C4-2B (cell line): Measurements from ENCODE around the gene ZMAT5.

ENCODE experiments used
- H3K27ac ChIP-seq: fragments of 450-650 bp; 2 replicates; pipeline ENCODE4 v1.5.1; 2017
- ZFX ChIP-seq: fragments of 450-650 bp; IDR thresholded peaks from 2 replicates; pipeline ENCODE4 v1.6.1; 2017
- TF ChIP-seq, protein P1 (sequence below): fragments of 450-650 bp; conservative IDR thresholded peaks from 2 replicates; pipeline ENCODE4 v1.5.1; 2017; ENCODE audit warnings: mild to moderate bottlenecking

The ZMAT5 gene

DNA sequence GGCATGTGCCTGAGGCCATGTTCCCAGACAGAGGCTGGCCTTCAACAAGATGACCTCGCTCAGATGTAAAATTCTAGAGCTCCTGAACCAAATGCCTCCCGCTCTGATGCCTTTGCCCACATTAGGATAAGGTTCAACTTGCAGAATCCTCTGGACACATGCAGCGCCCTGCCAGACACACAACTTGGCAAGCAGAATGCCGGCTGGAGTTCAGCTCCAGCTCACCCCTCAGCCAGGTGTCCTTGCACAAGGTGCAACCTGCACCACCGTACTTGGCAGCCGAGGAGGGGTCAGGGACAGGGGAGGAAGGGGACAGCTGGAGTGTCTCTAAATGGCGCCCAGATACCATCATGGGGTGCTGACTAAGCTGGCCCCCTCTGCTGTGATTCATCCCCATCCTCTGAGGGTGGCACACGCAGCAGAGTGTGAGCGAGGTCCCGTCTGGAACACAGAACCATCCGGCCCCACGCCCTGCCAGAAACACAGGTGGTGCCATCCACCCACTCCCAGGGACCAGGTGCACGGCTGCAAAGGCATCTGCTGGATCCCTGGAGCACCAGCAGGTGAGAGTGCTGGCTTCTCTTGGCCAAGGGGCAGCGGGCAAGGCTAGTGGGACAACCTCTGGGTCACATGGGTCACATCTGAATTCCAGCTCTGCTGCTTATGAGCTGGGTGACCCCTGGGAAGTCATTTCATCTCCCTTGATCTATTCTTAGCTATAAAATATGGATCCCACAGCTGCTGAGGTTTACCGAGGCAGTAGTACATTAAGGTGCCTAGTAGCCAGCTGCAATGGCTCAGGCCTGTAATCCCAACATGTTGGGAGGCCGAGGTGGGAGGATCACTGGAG is 12.8 kb downstream of the ZMAT5 start:
- TF ChIP-seq ZFX: no peak
- TF ChIP-seq, protein P1, sequence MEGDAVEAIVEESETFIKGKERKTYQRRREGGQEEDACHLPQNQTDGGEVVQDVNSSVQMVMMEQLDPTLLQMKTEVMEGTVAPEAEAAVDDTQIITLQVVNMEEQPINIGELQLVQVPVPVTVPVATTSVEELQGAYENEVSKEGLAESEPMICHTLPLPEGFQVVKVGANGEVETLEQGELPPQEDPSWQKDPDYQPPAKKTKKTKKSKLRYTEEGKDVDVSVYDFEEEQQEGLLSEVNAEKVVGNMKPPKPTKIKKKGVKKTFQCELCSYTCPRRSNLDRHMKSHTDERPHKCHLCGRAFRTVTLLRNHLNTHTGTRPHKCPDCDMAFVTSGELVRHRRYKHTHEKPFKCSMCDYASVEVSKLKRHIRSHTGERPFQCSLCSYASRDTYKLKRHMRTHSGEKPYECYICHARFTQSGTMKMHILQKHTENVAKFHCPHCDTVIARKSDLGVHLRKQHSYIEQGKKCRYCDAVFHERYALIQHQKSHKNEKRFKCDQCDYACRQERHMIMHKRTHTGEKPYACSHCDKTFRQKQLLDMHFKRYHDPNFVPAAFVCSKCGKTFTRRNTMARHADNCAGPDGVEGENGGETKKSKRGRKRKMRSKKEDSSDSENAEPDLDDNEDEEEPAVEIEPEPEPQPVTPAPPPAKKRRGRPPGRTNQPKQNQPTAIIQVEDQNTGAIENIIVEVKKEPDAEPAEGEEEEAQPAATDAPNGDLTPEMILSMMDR: no peak

DNA sequence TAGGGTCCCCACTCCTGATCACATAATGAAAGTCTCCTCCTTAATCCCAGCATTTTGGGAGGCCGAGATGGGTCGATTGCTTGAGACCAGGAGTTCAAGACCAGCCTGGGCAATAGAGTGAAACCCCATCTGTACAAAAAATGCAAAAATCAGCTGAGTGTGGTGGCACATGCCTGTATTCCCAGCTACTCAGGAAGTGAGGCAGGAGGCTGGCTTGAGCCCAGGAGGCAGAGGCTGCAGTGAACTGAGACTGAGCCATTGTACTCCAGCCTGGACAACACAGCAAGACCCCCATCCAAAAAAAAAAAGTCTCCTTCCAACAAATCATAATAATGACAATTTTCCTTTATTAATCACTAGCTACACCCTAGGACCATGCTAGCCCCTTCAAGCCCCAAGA is 15.1 kb downstream of the ZMAT5 start:
- H3K27ac ChIP-seq: no peak overlapping the region
- TF ChIP-seq, protein P1: no peak
- TF ChIP-seq ZFX: no peak

More for the DNA sequence above, 12.8 kb downstream of the ZMAT5 start:
- H3K27ac ChIP-seq: no peak overlapping the region

DNA sequence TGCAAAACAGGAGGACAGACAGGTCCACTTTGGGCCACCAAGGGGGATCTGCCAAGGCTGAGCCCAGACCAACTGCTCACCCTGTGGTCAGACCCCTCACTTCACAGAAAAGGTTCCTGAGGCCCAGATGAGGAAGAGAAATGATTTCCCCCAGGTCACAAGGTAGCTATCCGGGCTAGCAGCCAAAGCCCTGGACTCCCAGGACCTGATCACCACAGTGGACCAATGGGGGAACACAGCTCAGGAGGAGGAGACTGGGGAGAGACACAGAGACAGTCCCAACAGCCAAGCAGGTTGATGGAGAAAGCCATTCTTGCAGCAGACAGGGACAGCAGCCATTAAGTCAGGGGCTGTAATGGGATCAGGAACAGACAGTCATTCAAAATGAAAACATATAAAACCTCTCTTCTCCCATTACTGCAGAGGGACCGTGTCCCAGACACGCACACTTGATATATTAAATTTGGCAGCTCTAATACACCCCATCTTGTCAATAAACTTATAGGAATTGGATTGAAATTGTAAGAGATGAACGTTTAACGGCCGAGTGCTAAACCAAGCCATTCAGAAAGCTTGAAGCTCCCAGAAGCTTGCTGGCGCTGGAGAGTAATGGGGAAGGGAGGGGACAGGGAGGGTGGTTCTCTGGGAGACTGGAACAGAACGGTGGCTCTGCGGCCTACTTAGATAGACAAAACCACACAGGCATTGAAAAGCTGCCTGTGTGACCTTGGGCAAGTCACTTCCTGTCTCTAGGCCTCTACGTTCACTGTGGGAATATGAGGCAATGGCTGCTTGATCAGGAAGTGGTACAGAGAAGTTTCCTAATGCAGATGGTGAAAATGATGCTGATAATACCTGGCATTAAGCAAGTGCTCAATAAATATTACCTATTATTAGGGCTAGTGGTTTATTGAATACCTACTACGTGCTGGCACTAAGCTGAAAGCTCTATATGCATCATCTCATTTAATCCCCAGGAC is 16.0 kb downstream of the ZMAT5 start:
- H3K27ac ChIP-seq: no peak overlapping the region
- TF ChIP-seq ZFX: no peak

DNA sequence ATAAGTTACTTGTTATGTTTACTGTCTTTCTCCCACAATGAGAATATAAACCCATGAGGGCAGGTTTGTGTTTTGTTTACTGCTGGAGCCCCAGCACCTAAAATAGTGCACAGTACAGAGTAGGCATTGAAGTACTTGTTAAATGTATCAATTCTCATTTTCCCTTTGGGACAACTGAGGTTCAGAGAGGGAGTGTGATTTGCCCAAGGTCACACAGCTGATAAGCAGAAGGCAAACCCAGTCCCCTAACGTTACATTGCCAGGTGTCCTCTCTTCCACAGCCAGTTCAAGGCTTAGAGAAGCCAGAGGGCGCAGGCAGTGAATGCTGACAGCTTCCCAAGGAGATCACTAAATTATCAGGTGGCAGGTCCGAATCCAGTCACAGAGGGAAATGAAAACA is 16.8 kb downstream of the ZMAT5 start:
- TF ChIP-seq, protein P1: no peak
- TF ChIP-seq ZFX: no peak
- no peak overlapping the region for H3K27ac ChIP-seq

DNA sequence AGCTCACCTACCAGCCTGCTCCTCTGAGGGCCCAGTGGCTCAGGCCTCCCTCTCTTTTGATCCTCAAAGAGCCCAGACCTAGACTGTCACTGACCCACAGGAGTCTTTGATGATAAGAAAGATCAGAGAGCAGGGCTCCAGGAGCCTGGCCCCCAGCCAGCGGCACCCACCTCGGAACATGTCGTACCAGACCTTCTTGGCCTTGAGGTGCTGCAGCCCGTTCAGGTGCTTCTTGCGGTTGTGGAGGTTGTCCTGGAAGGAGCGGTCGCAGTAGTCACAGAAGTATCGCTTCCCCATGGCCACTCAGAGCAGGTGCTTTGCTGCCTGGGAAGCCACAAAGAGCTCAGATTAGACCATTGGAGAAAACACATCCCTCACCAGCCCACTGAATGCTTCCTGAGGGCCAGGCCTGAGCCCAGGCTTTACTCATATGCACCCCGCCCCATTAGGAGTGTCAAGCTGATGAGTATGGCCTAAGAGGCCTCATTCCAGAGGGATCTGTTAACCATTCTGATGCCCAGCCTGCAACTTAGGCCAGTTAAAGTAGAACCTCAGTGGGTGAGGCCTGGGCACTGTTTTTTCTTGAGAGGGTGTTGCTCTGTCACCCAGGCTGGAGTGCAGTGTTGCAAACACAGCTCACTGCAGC is 18.4 kb downstream of the ZMAT5 start:
- no peak overlapping the region for H3K27ac ChIP-seq
- TF ChIP-seq ZFX: no peak
- TF ChIP-seq, protein P1: no peak

GRCh38 chr22:29747832-29748231 is 19.0 kb downstream of the ZMAT5 start:
- H3K27ac ChIP-seq: no peak overlapping the region
- TF ChIP-seq ZFX: no peak
- TF ChIP-seq, protein P1: no peak

GRCh38 chr22:29744902-29745301 is 21.9 kb downstream of the ZMAT5 start:
- TF ChIP-seq, protein P1: no peak
- no peak for TF ChIP-seq ZFX
- no peak overlapping the region for H3K27ac ChIP-seq
